H9 (cell line): ENCODE measurements around the gene ABLIM1. TPM values are rescaled to one million over a fixed set of nuclear protein-coding genes. Genes with fewer than 3 reads are reported as not detected.

Experiments used
- DNase-seq: peaks from one replicate; pipeline ENCODE4 v3.0.0-alpha.2; 2017
- H2AFZ ChIP-seq: one replicate; pipeline ENCODE4 v1.6.1; 2013; ENCODE audit warnings: mild to moderate bottlenecking, low read length, control low read depth, moderate library complexity
- H2AK5ac ChIP-seq: 2 replicates; pipeline ENCODE4 v1.6.1; 2013; ENCODE audit warnings: low read length, control low read depth, mixed read lengths; ENCODE audit not compliant: insufficient read length
- H2BK120ac ChIP-seq: one replicate; pipeline ENCODE4 v1.6.1; 2013; ENCODE audit warnings: low read depth, mild to moderate bottlenecking, low read length, control low read depth, inconsistent platforms; ENCODE audit not compliant: poor library complexity, severe bottlenecking
- H2BK12ac ChIP-seq: 2 replicates; pipeline ENCODE4 v1.6.1; 2013; ENCODE audit warnings: low read length, control low read depth, mixed read lengths, low read depth; ENCODE audit not compliant: insufficient read length
- H2BK15ac ChIP-seq: 2 replicates; pipeline ENCODE4 v1.6.1; 2013; ENCODE audit warnings: low read depth, low read length, control low read depth
- H2BK20ac ChIP-seq: one replicate; pipeline ENCODE4 v1.6.1; 2013; ENCODE audit warnings: low read depth, mild to moderate bottlenecking, low read length, control low read depth, inconsistent platforms; ENCODE audit not compliant: poor library complexity, severe bottlenecking
- H2BK5ac ChIP-seq: 2 replicates; pipeline ENCODE4 v1.6.1; 2013; ENCODE audit warnings: low read length, control low read depth, mixed read lengths; ENCODE audit not compliant: insufficient read length
- H3K14ac ChIP-seq: 2 replicates; pipeline ENCODE4 v1.6.1; 2013; ENCODE audit warnings: low read length, control low read depth; ENCODE audit not compliant: insufficient read depth
- H3K18ac ChIP-seq: 2 replicates; pipeline ENCODE4 v1.6.1; 2013; ENCODE audit warnings: low read depth, mild to moderate bottlenecking, mixed read lengths, low read length, control low read depth; ENCODE audit not compliant: insufficient read length
- H3K23ac ChIP-seq: 2 replicates; pipeline ENCODE4 v1.6.1; 2013; ENCODE audit warnings: low read length, control low read depth, mixed read lengths, low read depth; ENCODE audit not compliant: insufficient read length
- H3K23me2 ChIP-seq: 2 replicates; pipeline ENCODE4 v1.6.1; 2013; ENCODE audit warnings: low read depth, mild to moderate bottlenecking, mixed read lengths, low read length, control low read depth; ENCODE audit not compliant: insufficient read length, poor library complexity, severe bottlenecking
- H3K27ac ChIP-seq: 2 replicates; pipeline ENCODE4 v1.5.1; 2013; ENCODE audit warnings: low read length, control low read depth, mixed read lengths, low read depth; ENCODE audit not compliant: insufficient read length
- H3K27me3 ChIP-seq: 2 replicates; pipeline ENCODE4 v1.6.1; 2013; ENCODE audit warnings: low read length, control low read depth, inconsistent platforms; ENCODE audit not compliant: insufficient read depth
- H3K4ac ChIP-seq: 2 replicates; pipeline ENCODE4 v1.6.1; 2013; ENCODE audit warnings: low read depth, mild to moderate bottlenecking, control low read depth, inconsistent platforms, low read length, moderate library complexity
- H3K4me1 ChIP-seq: 2 replicates; pipeline ENCODE4 v1.6.1; 2013; ENCODE audit warnings: low read length, control low read depth, inconsistent platforms; ENCODE audit not compliant: insufficient read depth
- H3K4me2 ChIP-seq: 2 replicates; pipeline ENCODE4 v1.6.1; 2013; ENCODE audit warnings: low read length, control low read depth, mixed read lengths; ENCODE audit not compliant: insufficient read length, insufficient read depth
- H3K56ac ChIP-seq: 2 replicates; pipeline ENCODE4 v1.6.1; 2013; ENCODE audit warnings: low read depth, mild to moderate bottlenecking, mixed read lengths, low read length, control low read depth; ENCODE audit not compliant: insufficient read length
- H3K79me1 ChIP-seq: 2 replicates; pipeline ENCODE4 v1.6.1; 2013; ENCODE audit warnings: low read depth, mild to moderate bottlenecking, moderate library complexity, low read length, control low read depth, inconsistent platforms; ENCODE audit not compliant: insufficient read depth, poor library complexity, severe bottlenecking
- H3K79me2 ChIP-seq: 2 replicates; pipeline ENCODE4 v1.6.1; 2013; ENCODE audit warnings: low read length, control low read depth, inconsistent platforms; ENCODE audit not compliant: insufficient read depth
- H3K9ac ChIP-seq: 2 replicates; pipeline ENCODE4 v1.6.1; 2013; ENCODE audit warnings: low read length, control low read depth, mixed read lengths; ENCODE audit not compliant: insufficient read length; ENCODE audit errors: extremely low read depth
- H3K9me3 ChIP-seq: one replicate; pipeline ENCODE4 v1.6.1; 2013; ENCODE audit warnings: low read depth, low read length, inconsistent platforms; ENCODE audit not compliant: control insufficient read depth
- H3T11ph ChIP-seq: one replicate; pipeline ENCODE4 v1.6.1; 2013; ENCODE audit warnings: mild to moderate bottlenecking, low read length, control low read depth, inconsistent platforms
- H4K20me1 ChIP-seq: one replicate; pipeline ENCODE4 v1.6.1; 2013; ENCODE audit not compliant: control insufficient read depth, insufficient read length, insufficient read depth
- H4K5ac ChIP-seq: 2 replicates; pipeline ENCODE4 v1.6.1; 2013; ENCODE audit warnings: low read depth, mild to moderate bottlenecking, mixed read lengths, low read length, control low read depth; ENCODE audit not compliant: insufficient read length
- H4K8ac ChIP-seq: replicated peaks from 2 replicates; pipeline ENCODE4 v1.6.1; 2013; ENCODE audit warnings: low read length, control low read depth, mixed read lengths, low read depth; ENCODE audit not compliant: insufficient read length
- H4K91ac ChIP-seq: 2 replicates; pipeline ENCODE4 v1.6.1; 2013; ENCODE audit warnings: low read depth, mild to moderate bottlenecking, moderate library complexity, mixed read lengths, low read length, control low read depth; ENCODE audit not compliant: insufficient read length
- H3K27ac Mint-ChIP-seq, 3 experiments: 2 replicates in 2 of 3; 3 replicates in 1 of 3; pipeline ENCODE4 v1.8.0; 2020 to 2021; ENCODE audit warnings: mixed read lengths in 3 of 3, mild to moderate bottlenecking in 1 of 3, moderate library complexity in 1 of 3
- H3K27me3 Mint-ChIP-seq: 2 replicates; pipeline ENCODE4 v1.8.0; 2021; ENCODE audit warnings: low read depth, mild to moderate bottlenecking, moderate library complexity, mixed read lengths
- H3K36me3 Mint-ChIP-seq, 3 experiments: 2 replicates in 2 of 3; 3 replicates in 1 of 3; pipeline ENCODE4 v1.8.0; 2020 to 2021; ENCODE audit warnings: low read depth in 3 of 3, mixed read lengths in 3 of 3; ENCODE audit not compliant: insufficient read depth in 1 of 3
- H3K4me1 Mint-ChIP-seq, 2 experiments: 2 replicates each; pipeline ENCODE4 v1.8.0; 2020; ENCODE audit warnings: mixed read lengths in 2 of 2
- H3K4me3 Mint-ChIP-seq, 2 experiments: 2 replicates in 1 of 2; 3 replicates in 1 of 2; pipeline ENCODE4 v1.8.0; 2020 to 2021; ENCODE audit warnings: mild to moderate bottlenecking in 2 of 2, mixed read lengths in 2 of 2, moderate library complexity in 1 of 2
- H3K9me3 Mint-ChIP-seq, 2 experiments: 2 replicates in 1 of 2; 3 replicates in 1 of 2; pipeline ENCODE4 v1.8.0; 2020; ENCODE audit warnings: mild to moderate bottlenecking in 2 of 2, mixed read lengths in 2 of 2, moderate library complexity in 1 of 2
- CTCF ChIP-seq: fragments of 200-600 bp; sonication (generic); conservative IDR thresholded peaks from 3 replicates; pipeline ENCODE4 v1.8.0; 2021; ENCODE audit warnings: antibody characterized with exemption, mild to moderate bottlenecking
- WGBS: extraction: QIAGEN DNeasy Blood & Tissue Kit; methylation state at CpG from one replicate; pipeline ENCODE4 v1.1.7; 2013; ENCODE audit warnings: missing lambda C conversion rate, low lambda C conversion rate, mixed read lengths; ENCODE audit not compliant: insufficient read length; ENCODE audit errors: extremely low coverage; 5-methylcytosine and 5-hydroxymethylcytosine counted together
- total RNA-seq: library from RNA; stranded (reverse); gene quantifications from 2 replicates; pipeline ENCODE4 v1.2.1, GENCODE V29; 2021

The ABLIM1 gene
- total RNA-seq, 1 experiment from 2014 or later: 32.1 TPM

- WGBS: no CpG with 5 or more reads among the region's 12 CpGs
- Histone ChIP-seq H3K4ac (no peak overlapping the region), H3K23me2 (peaks cover 17% of the 10 kb centered on the region), H4K5ac (no peak overlapping the region), H3K56ac (no peak overlapping the region), H3K27me3 (no peaks in the 10 kb centered on the region; the same call in 1 of the 2 replicates), H3K79me2 (no peaks in the 10 kb centered on the region), H3K27ac (no peak overlapping the region), H3K18ac (no peak overlapping the region), H2BK20ac (no peak overlapping the region), H2BK15ac (no peak overlapping the region), H3K79me1 (no peaks in the 10 kb centered on the region), H2BK120ac (no peak overlapping the region), H2BK5ac (no peak overlapping the region), H3K23ac (no peak overlapping the region), H4K20me1 (no peaks in the 10 kb centered on the region), H3K14ac (no peak overlapping the region), H2AK5ac (no peak overlapping the region), H2BK12ac (no peak overlapping the region), H3K9me3 (no peaks in the 10 kb centered on the region), H2AFZ (no peak overlapping the region), H4K8ac (peak overlapping the region; percentile 63), H3T11ph (no peak overlapping the region), H3K4me1 (peaks cover 5% of the 10 kb centered on the region; the same call in 1 of the 2 replicates), H3K9ac (no peak overlapping the region), H3K4me2 (no peak overlapping the region), H4K91ac (no peak overlapping the region)
- Mint-ChIP-seq H3K27me3 (peaks cover 55% of the 10 kb centered on the region), H3K4me1 (peaks cover 24 to 26% of the 10 kb centered on the region in 2 experiments), H3K9me3 (peaks cover 2 to 5% of the 10 kb centered on the region in 2 experiments; a peak in 2 of 5 replicates), H3K4me3 (no peak overlapping the region; a peak in 1 of 5 replicates), H3K27ac (0 out of 7 replicates have a peak overlapping the region, but pooled peaks of 1 of the 3 experiments have one; percentile 11), H3K36me3 (no peaks in the 10 kb centered on the region)
- TF ChIP-seq CTCF: no peak
- DNase-seq: no peak
Measured at GRCh38 chr10:114408112-114408967, 249.7 kb downstream of the ABLIM1 start.
